Measurements from ENCODE around the gene SREK1.

SREK1 gene

DNA sequence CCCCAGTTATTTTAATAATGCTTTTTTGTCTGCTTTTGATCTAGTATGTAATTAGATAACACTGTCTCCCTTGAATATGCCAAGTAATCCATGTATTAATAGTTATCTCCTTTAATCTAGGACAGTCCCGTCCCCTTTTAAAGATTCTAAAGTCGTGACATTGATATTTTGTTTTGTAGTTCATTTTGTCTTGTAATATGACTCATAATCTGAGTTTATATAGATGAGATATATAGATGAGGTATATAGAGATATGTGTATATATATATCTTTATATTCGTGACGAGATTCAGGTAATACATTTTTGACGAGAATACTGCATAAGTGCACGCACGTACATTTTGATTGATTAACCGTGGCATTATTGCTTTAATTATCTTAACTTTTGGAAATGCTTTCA, 1.6 kb downstream of the SREK1 start:
- no peaks in the 10 kb centered on the region for H3K9me3 Mint-ChIP-seq
- H3K4me3 Mint-ChIP-seq, result peak overlapping the region; percentile 92
- H3K27ac Mint-ChIP-seq, result peak overlapping the region; percentile 81
- H3K27me3 Mint-ChIP-seq, result no peaks in the 10 kb centered on the region
- H3K36me3 Mint-ChIP-seq, result peaks cover 9% of the 10 kb centered on the region
- H3K4me1 Mint-ChIP-seq, result peaks cover 56% of the 10 kb centered on the region

DNA sequence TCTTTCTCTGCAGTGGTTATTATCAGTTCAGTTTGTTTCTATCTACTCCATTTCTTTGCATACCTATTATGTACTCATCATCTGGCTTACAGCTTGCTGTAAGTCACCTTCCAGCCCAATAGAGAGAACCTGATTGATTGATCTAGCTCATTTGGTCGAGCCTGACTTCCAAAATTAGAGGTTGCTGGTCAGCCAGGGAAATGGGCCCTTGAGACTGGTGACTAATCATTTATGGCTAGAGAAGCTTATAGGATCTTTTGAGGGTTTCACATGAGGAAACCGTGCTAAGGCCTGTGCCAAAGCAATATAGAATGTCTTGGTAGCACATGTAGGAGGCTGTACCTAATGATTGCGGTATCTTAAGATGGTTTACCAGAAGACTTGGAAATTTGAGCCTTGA, 5.8 kb downstream of the SREK1 start:
- Mint-ChIP-seq H3K9me3 (no peaks in the 10 kb centered on the region), H3K4me1 (peaks cover 62% of the 10 kb centered on the region), H3K27ac (peak overlapping the region; percentile 63), H3K27me3 (no peaks in the 10 kb centered on the region), H3K36me3 (peaks cover 18% of the 10 kb centered on the region), H3K4me3 (peak overlapping the region; percentile 13)

DNA sequence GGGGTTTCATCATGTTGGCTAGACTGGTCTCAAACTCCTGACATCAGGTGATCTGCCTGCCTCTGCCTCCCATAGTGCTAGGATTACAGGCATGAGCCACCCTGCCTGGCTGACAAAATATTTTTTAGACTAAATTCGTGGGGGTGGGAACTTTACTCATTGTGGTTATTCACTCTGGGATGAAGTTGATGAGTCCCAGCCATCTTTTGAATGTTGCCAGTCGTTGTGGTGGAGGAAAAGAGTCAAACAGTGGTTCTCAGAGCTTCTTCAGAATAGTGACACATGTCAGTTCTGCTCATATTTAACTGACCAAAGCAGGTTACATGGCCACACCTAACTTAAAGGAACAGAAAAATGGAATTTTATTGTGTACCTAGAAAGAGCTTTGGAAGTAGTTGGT, 6.9 kb downstream of the SREK1 start:
- Mint-ChIP-seq H3K36me3 (peaks cover 16% of the 10 kb centered on the region), H3K4me3 (peak overlapping the region; percentile 3), H3K27ac (no peak overlapping the region), H3K4me1 (peaks cover 64% of the 10 kb centered on the region), H3K9me3 (no peaks in the 10 kb centered on the region), H3K27me3 (no peaks in the 10 kb centered on the region)

DNA sequence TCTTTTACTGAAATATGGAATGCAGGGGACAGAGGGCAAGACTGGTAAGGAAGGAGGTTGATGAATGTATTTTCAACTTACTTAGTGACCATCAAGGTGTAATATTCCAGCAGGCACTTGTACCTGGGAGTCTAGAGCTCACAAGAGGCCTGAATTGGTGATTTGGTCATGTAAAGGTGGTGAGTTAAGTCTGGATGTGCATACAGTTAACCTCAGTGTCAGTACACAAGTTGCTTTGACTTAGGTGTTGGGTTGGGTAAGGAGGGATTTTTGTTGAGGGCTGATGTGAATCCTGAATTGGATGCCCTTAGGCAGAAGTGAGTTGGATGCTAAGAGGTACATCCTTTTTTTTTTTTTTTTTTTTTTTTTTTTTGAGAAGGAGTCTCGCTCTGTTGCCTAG, 7.4 kb downstream of the SREK1 start:
- Mint-ChIP-seq H3K4me3 (peak overlapping the region; percentile 3), H3K27ac (no peak overlapping the region), H3K9me3 (no peaks in the 10 kb centered on the region)

DNA sequence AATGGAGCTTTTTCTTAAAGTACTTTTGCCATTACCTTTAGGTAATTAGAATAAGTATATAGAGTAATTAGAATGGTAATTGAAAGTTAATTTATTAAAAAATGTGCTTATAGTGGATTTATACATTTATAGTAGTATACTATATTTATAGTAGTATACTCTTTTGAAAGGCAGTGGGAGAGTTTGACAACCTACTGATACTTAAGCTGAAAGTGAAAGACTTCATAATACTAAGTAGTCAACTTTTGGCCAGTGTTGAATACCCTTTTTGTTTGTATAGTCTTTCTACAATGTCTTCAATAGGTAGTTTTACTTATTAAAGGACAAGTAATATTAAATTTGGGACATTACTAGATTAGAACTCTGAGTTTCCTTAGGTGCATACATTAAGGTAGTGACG, 12.9 kb downstream of the SREK1 start:
- Mint-ChIP-seq H3K4me1 (peaks cover 34% of the 10 kb centered on the region), H3K27ac (no peak overlapping the region), H3K27me3 (no peaks in the 10 kb centered on the region), H3K4me3 (no peak overlapping the region), H3K9me3 (no peaks in the 10 kb centered on the region), H3K36me3 (peaks cover 16% of the 10 kb centered on the region)

More for the DNA sequence above, 7.4 kb downstream of the SREK1 start:
- H3K36me3 Mint-ChIP-seq, result peaks cover 21% of the 10 kb centered on the region
- peaks cover 64% of the 10 kb centered on the region for H3K4me1 Mint-ChIP-seq
- no peaks in the 10 kb centered on the region for H3K27me3 Mint-ChIP-seq

DNA sequence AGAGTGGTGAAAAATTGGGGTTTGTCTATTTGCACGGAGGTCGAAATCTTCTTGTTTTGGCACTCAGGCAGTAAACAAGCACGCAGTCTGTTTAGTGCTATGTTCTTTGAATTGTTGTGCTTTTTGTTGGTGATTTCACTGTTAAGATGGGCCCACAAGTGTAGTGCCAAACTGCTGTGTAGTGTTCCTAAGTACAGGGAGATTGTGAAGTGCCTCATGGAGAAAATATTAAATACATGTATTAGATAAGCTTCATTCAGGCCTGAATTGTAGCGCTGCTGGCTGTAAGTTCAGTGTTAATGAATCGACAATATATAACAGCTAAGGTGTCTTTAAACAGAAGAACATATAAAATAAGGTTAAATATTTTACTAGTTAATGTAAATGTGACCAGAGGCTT, 17.3 kb downstream of the SREK1 start:
- no peak overlapping the region for H3K27ac Mint-ChIP-seq
- peaks cover 17% of the 10 kb centered on the region for H3K36me3 Mint-ChIP-seq
- H3K9me3 Mint-ChIP-seq, result no peaks in the 10 kb centered on the region
- no peak overlapping the region for H3K4me3 Mint-ChIP-seq
- no peaks in the 10 kb centered on the region for H3K27me3 Mint-ChIP-seq
- peaks cover 20% of the 10 kb centered on the region for H3K4me1 Mint-ChIP-seq

DNA sequence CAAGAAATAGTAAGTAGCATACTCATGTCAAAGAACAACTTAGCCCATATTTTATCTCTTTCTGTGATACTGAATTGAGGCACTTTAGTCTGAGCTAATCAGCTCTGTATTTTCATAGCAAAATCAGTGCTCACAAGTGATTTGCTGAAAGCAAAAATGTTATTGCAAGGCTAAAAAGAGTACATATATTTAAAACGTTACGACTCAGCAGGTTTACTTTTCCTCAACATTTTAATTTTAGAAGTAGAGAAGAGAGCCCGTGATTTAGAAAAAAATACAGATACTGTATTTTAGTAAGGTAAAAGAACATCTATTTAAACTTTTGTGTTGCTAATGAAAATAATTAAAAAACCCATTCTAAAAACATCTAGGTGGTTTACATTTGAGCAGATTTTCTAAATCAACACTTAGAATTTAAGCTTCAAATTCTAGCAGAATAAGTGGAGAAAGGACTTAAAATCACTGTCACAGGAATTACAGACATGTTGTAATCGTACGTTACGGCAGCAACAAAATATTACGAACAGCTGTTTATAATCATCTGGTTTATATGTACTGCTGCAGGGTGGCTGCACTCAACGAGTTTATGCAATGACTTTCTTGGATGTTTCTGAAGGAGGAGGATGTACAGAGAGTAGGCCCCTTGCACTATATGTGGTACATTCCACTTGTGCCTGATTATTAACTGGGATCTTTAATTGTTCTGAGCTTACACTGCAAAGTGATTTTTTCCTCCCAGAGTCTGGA, 20.1 kb downstream of the SREK1 start:
- no peak overlapping the region for H3K27ac Mint-ChIP-seq
- peaks cover 21% of the 10 kb centered on the region for H3K4me1 Mint-ChIP-seq
- no peak overlapping the region for H3K4me3 Mint-ChIP-seq
- no peaks in the 10 kb centered on the region for H3K27me3 Mint-ChIP-seq
- no peaks in the 10 kb centered on the region for H3K9me3 Mint-ChIP-seq
- peaks cover 9% of the 10 kb centered on the region for H3K36me3 Mint-ChIP-seq

DNA sequence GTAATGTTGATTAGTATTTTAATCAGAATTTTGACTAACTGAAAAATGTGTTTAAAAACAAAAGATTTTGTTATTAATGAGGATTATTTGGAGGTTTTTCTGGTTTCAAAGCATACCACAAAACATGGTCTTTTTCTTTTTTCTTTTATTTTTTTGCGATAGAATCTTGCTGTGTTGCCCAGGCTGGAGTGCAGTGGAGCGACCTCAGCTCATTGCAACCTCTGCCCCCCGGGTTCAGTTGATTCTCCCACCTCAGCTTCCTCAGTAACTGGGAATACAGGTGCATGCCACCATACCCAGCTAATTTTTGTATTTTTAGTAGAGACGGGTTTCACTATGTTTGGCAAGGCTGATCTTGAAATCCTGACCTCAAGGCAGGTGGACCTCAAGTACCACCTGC, 24.1 kb downstream of the SREK1 start:
- H3K36me3 Mint-ChIP-seq, result peaks cover 13% of the 10 kb centered on the region
- H3K27ac Mint-ChIP-seq, result no peak overlapping the region
- peaks cover 40% of the 10 kb centered on the region for H3K4me1 Mint-ChIP-seq
- no peaks in the 10 kb centered on the region for H3K27me3 Mint-ChIP-seq
- no peaks in the 10 kb centered on the region for H3K9me3 Mint-ChIP-seq
- H3K4me3 Mint-ChIP-seq, result no peak overlapping the region

DNA sequence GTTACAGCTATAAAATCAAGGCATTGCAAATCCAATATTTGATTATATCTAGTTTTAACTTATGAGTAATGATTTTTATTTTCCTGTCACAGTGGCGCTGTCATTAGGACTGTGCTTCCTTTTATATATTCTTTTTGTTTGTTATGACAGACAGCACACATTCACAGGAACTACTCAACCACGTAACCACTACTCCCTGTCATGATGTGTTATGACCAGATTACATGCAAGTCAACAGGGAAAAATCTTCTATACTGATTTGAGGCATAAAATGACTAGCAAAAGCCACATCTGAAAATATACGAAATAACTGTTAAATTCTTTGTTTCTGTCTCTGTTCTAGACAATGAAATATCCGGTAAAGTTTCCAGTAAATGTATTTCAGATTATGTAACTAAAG, 25.4 kb downstream of the SREK1 start:
- Mint-ChIP-seq H3K4me3 (no peak overlapping the region), H3K4me1 (peaks cover 49% of the 10 kb centered on the region)

DNA sequence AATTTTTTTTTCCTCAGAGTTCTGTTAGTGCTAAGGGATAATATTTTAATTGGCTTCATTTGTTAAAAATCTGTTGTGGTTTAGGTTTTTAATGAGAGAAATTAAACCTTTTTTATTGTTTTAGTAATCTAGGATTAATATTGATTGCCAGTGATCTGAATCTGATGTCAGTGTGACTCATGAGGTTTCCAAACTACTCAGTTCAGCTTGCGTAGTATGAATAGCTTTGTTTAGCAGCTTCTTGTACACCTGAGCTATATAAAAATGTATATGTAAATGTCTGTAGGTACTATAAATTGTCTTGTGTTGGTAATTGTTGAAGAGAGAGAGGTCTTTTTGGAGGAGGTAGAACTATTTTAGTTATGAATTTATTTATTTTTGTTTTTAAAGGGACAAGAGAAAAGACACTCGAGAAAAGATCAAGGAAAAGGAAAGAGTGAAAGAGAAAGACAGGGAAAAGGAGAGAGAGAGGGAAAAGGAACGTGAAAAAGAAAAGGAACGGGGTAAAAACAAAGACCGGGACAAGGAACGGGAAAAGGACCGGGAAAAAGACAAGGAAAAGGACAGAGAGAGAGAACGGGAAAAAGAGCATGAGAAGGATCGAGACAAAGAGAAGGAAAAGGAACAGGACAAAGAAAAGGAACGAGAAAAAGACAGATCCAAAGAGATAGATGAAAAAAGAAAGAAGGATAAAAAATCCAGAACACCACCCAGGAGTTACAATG, 26.3 kb downstream of the SREK1 start:
- Mint-ChIP-seq H3K27ac (peak overlapping the region; percentile 95), H3K4me1 (peaks cover 55% of the 10 kb centered on the region), H3K36me3 (peaks cover 17% of the 10 kb centered on the region), H3K27me3 (no peaks in the 10 kb centered on the region), H3K9me3 (no peaks in the 10 kb centered on the region), H3K4me3 (peak overlapping the region; percentile 47)

More for the DNA sequence above, 25.4 kb downstream of the SREK1 start:
- H3K27me3 Mint-ChIP-seq, result no peaks in the 10 kb centered on the region
- no peaks in the 10 kb centered on the region for H3K9me3 Mint-ChIP-seq
- H3K27ac Mint-ChIP-seq, result peak overlapping the region; percentile 79
- H3K36me3 Mint-ChIP-seq, result peaks cover 14% of the 10 kb centered on the region

DNA sequence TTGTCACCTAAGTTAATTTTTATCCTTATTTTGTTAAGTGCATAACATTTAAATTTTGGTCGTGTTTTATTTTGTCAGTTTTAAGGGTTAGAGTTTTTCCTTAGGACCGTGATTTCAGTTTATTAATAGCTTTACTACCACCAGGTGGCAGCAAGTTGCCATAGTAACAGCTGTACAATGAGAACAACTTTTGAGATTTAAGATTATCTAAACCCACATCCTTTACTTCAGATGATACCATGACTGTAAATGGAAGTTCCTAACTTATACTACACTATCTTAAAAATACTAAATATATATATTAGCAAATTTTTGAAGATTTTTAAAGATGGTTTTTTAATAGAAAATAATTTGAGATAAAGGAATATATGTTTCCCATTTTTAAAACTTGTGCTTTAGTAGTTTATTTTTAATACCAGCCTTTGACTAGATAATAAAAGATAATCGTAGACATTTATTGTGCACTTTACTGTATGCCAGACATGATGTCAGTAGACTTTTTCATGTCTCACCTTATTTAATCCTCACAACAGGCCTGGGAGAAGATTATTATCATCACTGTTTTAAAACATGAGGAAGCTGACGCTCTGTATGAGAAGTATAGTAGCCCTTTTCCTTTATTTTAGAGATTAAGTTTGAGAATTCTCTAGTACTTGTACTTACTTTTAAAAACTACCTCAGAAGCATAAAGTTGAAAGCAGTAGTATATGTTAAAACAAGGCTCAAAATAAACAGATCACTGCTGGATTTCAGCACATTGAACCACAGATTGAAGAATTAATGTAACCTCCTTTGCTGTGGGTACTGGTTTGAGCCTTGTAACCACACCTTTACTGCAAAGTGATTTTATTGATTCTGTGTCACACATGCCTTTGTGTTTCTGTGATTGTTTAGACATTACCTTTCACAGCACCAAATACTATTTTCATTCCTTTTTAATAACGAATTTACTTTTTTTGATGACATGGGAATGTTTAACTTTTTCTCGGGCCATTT, 27.5 kb downstream of the SREK1 start:
- no peaks in the 10 kb centered on the region for H3K9me3 Mint-ChIP-seq
- peaks cover 24% of the 10 kb centered on the region for H3K36me3 Mint-ChIP-seq
- no peak overlapping the region for H3K27ac Mint-ChIP-seq
- H3K27me3 Mint-ChIP-seq, result no peaks in the 10 kb centered on the region
- peaks cover 46% of the 10 kb centered on the region for H3K4me1 Mint-ChIP-seq
- H3K4me3 Mint-ChIP-seq, result no peak overlapping the region

DNA sequence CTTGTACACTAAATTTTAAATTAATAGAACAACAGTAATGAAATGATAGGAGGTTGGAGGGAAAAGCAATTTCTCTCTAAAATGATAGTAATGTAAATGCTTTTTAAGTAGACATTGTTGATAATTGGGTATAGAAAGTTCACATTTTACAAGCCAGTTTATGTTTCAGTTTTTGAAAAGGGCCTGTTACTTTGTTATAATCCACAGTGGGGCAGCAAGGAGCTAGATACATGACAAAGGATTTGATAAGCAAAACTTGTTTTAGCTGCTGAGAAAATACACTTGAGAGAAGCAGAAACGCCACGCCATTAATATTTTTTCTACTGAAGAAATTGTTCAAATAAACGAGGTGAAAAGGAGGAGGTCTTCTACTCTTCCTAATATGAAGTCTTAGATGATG, 30.2 kb downstream of the SREK1 start:
- Mint-ChIP-seq H3K27ac (no peak overlapping the region), H3K36me3 (peaks cover 36% of the 10 kb centered on the region), H3K4me3 (no peak overlapping the region), H3K4me1 (peaks cover 45% of the 10 kb centered on the region), H3K27me3 (no peaks in the 10 kb centered on the region), H3K9me3 (no peaks in the 10 kb centered on the region)

DNA sequence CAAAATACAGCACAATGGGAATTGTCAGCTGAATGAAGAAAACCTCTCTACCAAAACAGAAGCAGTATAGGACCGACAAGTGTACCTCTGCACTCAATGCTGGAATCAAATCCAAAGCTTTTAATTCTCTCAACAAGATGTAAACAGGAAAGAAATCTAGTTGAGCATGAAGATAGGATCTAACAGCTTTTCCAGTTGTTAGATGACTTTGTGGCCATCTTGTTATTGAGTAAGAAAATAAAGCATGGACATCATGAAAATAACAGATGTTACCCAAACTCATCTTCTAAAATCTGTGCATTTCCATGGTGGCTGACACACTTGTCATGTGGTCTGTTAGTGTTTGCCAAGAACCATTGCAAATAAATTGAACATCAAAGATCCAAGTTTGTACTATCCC, 34.7 kb downstream of the SREK1 start:
- Mint-ChIP-seq H3K27ac (no peak overlapping the region), H3K4me1 (peaks cover 28% of the 10 kb centered on the region), H3K36me3 (peaks cover 32% of the 10 kb centered on the region), H3K4me3 (no peak overlapping the region), H3K27me3 (no peaks in the 10 kb centered on the region), H3K9me3 (no peaks in the 10 kb centered on the region)

DNA sequence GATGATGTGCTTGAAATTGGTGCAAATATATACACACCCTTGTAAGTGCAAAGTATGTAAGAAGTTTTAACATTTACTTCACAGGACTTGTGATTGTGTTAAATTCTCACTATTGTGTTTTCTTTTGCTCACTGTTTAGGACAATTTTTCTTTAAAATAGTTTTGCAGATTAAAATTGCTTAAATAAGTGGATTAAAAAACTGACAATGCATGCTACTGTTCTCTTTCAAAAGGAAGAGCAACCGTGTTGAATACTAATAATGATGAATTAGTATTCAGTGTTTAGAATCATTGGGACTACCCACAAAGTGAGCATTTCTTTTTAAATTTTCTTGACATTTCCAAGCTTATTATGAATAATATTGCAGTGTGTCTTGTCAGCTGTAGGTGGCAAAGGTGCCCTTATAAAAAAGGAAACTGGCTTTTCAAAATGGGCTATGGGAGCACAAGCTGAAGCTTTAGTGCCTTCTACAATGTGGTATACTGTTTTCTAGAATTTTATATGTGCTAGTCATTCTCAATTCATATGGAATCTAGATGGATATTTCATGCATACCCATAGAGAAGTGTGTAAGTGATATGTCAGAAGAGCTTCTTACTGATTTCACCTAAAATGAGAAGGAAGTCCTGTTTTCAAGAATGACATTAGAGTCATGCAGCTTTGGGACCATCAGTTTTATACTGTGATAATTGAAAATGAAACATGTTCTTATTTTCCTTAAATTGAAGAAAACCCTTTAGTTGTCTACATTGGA, 35.4 kb downstream of the SREK1 start:
- no peak overlapping the region for H3K27ac Mint-ChIP-seq
- no peaks in the 10 kb centered on the region for H3K27me3 Mint-ChIP-seq
- no peaks in the 10 kb centered on the region for H3K9me3 Mint-ChIP-seq
- no peak overlapping the region for H3K4me3 Mint-ChIP-seq
- H3K4me1 Mint-ChIP-seq, result peaks cover 25% of the 10 kb centered on the region
- peaks cover 31% of the 10 kb centered on the region for H3K36me3 Mint-ChIP-seq
